ENCODE results near the gene RNH1. TPM values are rescaled to one million over a fixed set of nuclear protein-coding genes. Genes with fewer than 3 reads are reported as not detected.

Gene RNH1
- total RNA-seq, 3 donors from 2014 or later: 159 to 172 (median 160) TPM

DNA sequence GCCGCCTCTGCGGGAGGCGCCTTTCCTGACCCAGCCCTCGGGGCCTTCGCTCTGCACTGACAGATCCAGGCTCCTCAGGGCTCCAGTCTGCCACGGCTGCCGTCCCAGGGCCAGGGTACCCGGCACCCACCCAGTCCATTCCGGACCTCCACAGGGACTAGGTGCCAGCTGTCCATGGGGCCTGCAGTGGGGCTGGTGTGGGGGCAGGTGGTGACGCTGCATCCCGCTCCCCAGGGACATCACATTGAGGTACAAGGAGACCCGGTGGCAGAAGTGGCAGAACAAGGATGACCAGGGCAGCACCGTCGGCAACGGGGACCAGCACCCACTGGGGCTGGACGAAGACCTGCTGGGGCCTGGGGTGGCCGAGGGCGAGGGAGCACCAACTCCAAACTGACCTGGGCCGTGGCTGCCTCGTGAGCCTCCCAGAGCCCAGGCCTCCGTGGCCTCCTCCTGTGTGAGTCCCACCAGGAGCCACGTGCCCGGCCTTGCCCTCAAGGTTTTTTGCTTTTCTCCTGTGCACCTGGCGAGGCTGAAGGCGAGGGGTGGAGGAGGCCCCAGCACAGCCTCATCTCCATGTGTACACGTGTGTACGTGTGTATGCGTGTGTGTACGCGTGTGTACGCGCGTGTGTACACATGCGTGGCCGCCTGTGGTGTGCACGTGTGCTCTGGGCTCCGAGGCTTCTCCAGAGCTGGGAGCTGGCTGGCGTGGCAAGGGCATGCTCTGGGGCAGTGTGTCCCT is 16.7 kb downstream of the RNH1 start:
- no peaks in the 10 kb centered on the region for H3K4me1 Mint-ChIP-seq (ENCODE audit: low read depth)
- H3K4me3 Mint-ChIP-seq: no peak overlapping the region
- no peaks in the 10 kb centered on the region for H3K9me3 Mint-ChIP-seq
- ATAC-seq (no peak), DNase-seq (no peak)
- peaks cover 9% of the 10 kb centered on the region for H3K36me3 Mint-ChIP-seq (ENCODE audit: insufficient read depth)
- no peaks in the 10 kb centered on the region for H3K27me3 Mint-ChIP-seq (ENCODE audit: low read depth)

DNA sequence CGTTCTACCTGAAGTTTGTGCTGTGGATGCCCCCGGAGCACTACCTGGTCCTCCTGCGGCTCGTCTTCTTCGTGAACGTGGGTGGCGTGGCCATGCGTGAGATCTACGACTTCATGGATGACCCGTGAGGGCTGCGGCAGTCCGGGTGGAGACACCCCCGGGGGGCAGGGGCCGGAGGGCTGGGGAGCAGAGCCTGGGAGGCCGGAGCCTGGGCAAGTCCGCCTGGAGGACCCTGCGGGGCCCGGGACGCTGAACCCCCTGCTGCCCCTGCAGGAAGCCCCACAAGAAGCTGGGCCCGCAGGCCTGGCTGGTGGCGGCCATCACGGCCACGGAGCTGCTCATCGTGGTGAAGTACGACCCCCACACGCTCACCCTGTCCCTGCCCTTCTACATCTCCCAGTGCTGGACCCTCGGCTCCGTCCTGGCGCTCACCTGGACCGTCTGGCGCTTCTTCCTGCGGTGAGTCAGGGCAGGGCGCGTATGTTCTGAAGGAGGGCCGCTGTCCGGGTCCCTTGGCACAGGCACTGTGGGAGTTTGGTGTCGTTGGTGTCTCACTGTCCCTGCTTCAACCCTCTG is 17.3 kb downstream of the RNH1 start:
- Mint-ChIP-seq H3K27me3 (ENCODE audit: low read depth) (no peaks in the 10 kb centered on the region), H3K4me3 (no peak overlapping the region), H3K4me1 (ENCODE audit: low read depth) (no peaks in the 10 kb centered on the region), H3K36me3 (ENCODE audit: insufficient read depth) (peaks cover 6% of the 10 kb centered on the region), H3K9me3 (no peaks in the 10 kb centered on the region)
- DNase-seq (no peak), ATAC-seq (no peak)

DNA sequence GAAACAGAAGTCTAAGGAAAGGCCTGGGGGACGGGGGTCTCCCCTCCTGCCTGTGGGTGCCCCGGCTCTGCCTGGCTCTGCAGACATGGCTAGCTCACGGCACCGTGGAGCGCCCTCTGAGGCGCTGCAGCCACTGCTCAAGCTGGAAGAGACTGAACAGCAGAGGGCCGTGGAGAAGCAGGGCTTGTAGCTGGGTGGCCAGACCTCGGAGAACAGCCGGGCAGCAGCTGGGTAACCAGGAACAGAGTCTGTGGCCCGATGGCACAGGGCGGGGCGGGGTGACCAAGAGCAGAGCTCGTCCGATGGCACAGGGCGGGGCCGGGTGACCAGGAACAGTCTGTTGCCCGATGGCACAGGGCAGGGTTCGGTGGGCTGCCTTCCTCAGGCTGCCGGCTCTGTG is 18.1 kb downstream of the RNH1 start:
- DNase-seq (no peak), ATAC-seq (no peak)
- no peaks in the 10 kb centered on the region for H3K9me3 Mint-ChIP-seq
- peaks cover 4% of the 10 kb centered on the region for H3K36me3 Mint-ChIP-seq (ENCODE audit: insufficient read depth)
- no peak overlapping the region for H3K4me3 Mint-ChIP-seq
- no peaks in the 10 kb centered on the region for H3K4me1 Mint-ChIP-seq (ENCODE audit: low read depth)
- no peaks in the 10 kb centered on the region for H3K27me3 Mint-ChIP-seq (ENCODE audit: low read depth)

DNA sequence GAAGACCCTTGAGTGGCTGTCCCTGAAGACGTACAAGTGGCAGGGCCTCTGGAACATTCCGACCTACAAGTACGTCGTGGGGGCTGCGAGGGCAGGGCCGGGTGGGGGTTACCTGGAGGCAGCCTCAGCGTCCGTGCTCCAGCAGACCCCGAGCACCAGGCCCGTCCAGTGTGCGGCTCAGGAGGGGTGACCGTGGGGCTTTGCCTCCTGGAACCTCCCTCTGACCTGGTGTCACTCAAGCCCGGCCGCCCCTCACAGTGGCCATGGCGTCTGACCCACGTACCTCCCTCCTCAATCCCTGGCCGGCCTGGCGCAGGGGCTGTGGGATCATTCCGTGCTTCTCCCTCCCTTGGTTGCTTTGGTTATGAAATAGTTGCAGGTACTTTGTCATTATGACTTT is 18.5 kb downstream of the RNH1 start:
- Mint-ChIP-seq H3K9me3 (no peaks in the 10 kb centered on the region), H3K4me1 (ENCODE audit: low read depth) (no peaks in the 10 kb centered on the region), H3K27me3 (ENCODE audit: low read depth) (no peaks in the 10 kb centered on the region), H3K4me3 (no peak overlapping the region), H3K36me3 (ENCODE audit: insufficient read depth) (peaks cover 4% of the 10 kb centered on the region)
- DNase-seq (no peak), ATAC-seq (no peak)

DNA sequence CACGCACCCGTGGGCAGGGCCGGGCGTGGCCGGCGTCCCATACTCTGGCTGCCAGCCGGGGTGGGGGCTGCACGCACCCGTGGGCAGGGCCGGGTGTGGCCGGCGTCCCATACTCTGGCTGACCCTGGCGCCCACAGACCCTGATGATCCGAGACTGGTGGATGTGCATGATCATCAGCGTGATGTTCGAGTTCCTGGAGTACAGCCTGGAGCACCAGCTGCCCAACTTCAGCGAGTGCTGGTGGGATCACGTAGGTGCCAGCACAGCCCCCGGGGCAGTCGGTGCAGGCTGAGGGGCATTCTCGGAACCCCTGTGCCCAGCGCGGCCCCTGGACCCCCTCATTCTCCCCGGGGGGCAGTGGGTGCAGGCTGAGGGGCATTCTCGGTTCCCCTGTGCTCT is 19.0 kb downstream of the RNH1 start:
- no peak overlapping the region for H3K4me3 Mint-ChIP-seq
- DNase-seq: no peak
- H3K27me3 Mint-ChIP-seq (ENCODE audit: low read depth): no peaks in the 10 kb centered on the region
- no peaks in the 10 kb centered on the region for H3K4me1 Mint-ChIP-seq (ENCODE audit: low read depth)
- H3K9me3 Mint-ChIP-seq: no peaks in the 10 kb centered on the region
- peaks cover 4% of the 10 kb centered on the region for H3K36me3 Mint-ChIP-seq (ENCODE audit: insufficient read depth)
- ATAC-seq: no peak

DNA sequence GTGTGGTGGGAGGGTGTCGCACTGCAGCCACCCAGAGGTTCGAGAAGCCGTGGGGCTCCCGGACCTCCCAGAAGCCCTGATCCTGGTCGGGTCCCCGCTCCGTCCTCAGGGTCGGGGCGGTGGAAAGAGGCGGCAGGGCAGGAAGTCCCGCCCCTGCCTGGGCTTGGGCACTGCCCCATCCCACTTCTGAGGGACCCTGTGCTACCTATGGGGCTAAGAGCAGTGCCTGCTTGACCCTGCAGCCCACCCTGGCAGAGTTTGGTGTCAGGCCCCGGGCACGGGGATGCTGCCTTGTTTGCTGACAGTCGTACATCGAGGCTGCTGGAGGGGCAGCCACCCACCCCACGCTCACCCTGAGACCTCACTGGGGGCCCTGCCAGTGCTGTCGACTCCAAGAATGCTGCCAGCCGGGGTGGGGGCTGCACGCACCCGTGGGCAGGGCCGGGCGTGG is 19.4 kb downstream of the RNH1 start:
- Mint-ChIP-seq H3K36me3 (ENCODE audit: insufficient read depth) (peaks cover 4% of the 10 kb centered on the region), H3K27me3 (ENCODE audit: low read depth) (no peaks in the 10 kb centered on the region), H3K4me1 (ENCODE audit: low read depth) (no peaks in the 10 kb centered on the region), H3K9me3 (no peaks in the 10 kb centered on the region), H3K4me3 (no peak overlapping the region)
- DNase-seq (no peak), ATAC-seq (no peak)

DNA sequence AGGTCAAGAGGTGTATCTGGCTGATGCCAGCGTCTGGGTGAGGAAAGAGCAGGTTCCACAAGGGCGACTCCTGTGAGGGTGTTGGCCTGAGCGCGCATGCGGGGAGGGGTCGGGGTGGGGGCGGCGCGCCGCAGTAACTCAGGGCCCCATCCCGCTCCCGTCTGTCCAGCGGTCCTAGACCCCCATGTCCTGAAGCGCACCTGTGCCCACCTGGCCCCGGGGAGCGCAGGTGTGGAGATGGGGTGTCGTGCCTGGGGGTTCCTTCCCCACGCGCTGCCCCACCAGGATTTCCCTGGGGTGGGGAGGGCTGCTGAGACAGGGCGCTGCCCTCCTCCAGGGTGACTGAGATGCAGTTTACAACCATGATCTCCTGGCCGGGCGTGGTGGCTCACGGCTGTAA is 20.9 kb downstream of the RNH1 start:
- Mint-ChIP-seq H3K4me1 (ENCODE audit: low read depth) (no peaks in the 10 kb centered on the region), H3K27me3 (ENCODE audit: low read depth) (no peaks in the 10 kb centered on the region), H3K36me3 (ENCODE audit: insufficient read depth) (peaks cover 6% of the 10 kb centered on the region), H3K4me3 (no peak overlapping the region), H3K9me3 (no peaks in the 10 kb centered on the region)
- DNase-seq: no peak
- no peak for ATAC-seq

DNA sequence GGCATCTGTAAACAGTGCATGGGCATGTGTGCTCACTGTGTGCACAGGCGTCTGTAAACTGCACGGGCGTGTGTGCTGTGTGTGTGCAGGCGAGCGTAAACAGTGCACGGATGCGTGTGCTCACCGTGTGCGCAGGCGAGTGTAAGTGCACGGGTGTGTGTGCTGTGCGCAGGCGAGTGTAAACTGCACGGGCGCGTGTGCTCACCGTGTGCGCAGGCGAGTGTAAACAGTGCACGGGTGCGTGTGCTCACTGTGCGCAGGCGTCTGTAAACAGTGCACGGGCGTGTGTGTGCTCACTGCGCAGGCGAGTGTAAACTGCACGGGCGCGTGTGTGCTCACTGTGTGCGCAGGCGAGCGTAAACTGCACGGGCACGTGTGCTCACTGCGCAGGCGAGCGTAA is 22.4 kb downstream of the RNH1 start:
- ATAC-seq (no peak), DNase-seq (no peak)
- Mint-ChIP-seq H3K36me3 (ENCODE audit: insufficient read depth) (peaks cover 2% of the 10 kb centered on the region), H3K4me3 (no peak overlapping the region), H3K4me1 (ENCODE audit: low read depth) (no peaks in the 10 kb centered on the region), H3K27me3 (ENCODE audit: low read depth) (no peaks in the 10 kb centered on the region), H3K9me3 (no peaks in the 10 kb centered on the region)

DNA sequence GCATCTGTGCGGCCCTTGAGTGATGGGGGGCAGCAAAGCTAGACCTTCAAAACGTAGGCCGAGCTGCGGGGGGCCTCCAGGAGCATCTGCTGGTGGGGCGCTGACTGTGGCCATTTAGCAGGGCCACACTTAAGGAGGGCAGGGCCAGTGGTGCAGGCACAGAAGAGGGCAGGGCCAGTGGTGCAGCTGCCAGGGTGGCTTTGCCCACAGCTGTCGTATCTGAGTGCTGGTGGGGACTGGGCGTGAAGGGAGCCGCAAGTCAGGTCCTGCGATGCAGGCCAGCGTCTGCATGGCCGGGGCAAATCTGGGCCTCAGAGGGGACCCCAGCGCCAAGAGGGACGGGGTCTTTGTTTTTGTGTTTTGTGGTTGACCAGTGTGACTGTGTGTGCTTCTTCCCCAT is 27.7 kb downstream of the RNH1 start:
- H3K36me3 Mint-ChIP-seq (ENCODE audit: insufficient read depth): peaks cover 2% of the 10 kb centered on the region
- H3K4me3 Mint-ChIP-seq: no peak overlapping the region
- no peaks in the 10 kb centered on the region for H3K27me3 Mint-ChIP-seq (ENCODE audit: low read depth)
- no peak for ATAC-seq
- DNase-seq: no peak
- no peaks in the 10 kb centered on the region for H3K4me1 Mint-ChIP-seq (ENCODE audit: low read depth)
- no peaks in the 10 kb centered on the region for H3K9me3 Mint-ChIP-seq

DNA sequence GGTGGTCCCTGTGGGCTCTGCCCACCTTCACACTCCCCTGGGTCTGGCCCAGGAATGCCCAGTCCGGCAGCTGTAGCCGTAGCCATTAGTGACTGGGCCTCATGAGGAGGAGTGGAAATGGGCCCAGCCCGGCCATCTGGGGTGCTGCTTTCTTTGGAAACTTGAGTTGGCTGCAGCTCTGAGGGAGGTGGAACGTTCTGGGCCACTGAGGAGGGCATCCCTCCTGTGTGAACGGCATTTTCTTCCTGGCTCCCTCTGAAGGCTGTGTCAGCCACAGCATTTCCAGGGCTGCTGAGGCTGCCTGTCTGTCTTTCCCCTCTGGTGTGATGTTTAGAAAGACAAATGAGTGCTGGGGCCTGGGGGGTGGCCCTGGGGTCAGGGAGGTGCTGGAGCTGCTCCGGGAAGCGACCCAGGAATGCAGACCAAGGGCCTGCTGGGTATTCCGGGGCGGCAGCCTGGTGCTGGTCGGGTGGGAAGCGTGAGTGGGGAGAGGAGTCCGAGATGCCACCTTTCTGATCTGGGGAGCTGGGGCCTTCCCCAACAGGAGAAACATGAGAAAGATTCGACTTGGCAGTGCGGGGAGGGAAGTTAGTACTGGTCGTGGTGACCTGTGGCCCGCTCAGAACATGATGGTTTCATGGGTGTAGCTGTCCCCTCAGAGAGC is 29.9 kb downstream of the RNH1 start:
- Mint-ChIP-seq H3K36me3 (ENCODE audit: insufficient read depth) (peaks cover 2% of the 10 kb centered on the region), H3K9me3 (no peaks in the 10 kb centered on the region), H3K4me1 (ENCODE audit: low read depth) (no peaks in the 10 kb centered on the region), H3K4me3 (no peak overlapping the region), H3K27me3 (ENCODE audit: low read depth) (no peaks in the 10 kb centered on the region)
- ATAC-seq (no peak), DNase-seq (no peak)

DNA sequence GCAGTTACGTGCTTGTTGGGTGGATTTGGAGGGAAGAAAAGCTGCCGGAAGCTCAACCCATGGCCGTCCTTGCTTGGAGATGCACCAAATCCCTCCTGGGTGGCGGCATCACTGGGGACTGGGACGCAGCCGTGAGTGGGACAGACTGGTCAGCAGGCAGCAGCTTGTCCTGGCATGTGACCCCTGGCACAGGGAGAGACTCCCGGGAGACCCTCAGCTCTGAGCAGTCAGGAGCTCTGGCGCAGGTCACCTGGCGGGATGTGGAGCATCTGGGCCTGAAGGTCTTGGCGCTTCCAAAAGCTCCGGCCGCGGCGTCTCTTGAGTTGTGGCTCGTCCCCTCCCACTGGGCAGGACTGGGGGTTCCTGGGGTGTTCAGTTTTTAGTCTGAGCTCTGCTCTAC is 30.6 kb downstream of the RNH1 start:
- H3K27me3 Mint-ChIP-seq (ENCODE audit: low read depth): no peaks in the 10 kb centered on the region
- no peaks in the 10 kb centered on the region for H3K9me3 Mint-ChIP-seq
- ATAC-seq (no peak), DNase-seq (no peak)
- peaks cover under 1% of the 10 kb centered on the region for H3K36me3 Mint-ChIP-seq (ENCODE audit: insufficient read depth)
- no peaks in the 10 kb centered on the region for H3K4me1 Mint-ChIP-seq (ENCODE audit: low read depth)
- no peak overlapping the region for H3K4me3 Mint-ChIP-seq

DNA sequence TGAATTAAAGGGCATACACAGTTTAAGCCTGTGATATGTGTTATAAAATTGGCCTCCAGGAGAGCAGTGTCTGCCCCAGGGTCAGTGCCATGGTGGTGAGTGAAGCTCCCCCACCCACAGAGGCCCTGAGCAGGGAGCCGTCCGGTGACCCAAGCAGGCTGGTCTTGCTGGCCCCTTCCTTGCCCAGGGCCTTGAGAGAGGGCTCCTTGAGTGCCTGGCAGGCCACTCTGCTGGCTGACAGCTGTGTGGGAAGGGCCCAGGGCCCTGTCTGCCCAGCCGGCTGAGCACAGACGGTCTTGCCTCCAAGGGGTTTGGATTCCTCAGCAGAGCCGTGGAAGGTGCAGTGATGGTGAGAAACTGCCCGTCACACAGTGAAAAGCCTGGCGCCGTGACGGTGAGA is 31.1 kb downstream of the RNH1 start:
- no peaks in the 10 kb centered on the region for H3K36me3 Mint-ChIP-seq (ENCODE audit: insufficient read depth)
- no peaks in the 10 kb centered on the region for H3K4me1 Mint-ChIP-seq (ENCODE audit: low read depth)
- no peaks in the 10 kb centered on the region for H3K27me3 Mint-ChIP-seq (ENCODE audit: low read depth)
- H3K4me3 Mint-ChIP-seq: no peak overlapping the region
- no peak for ATAC-seq
- no peaks in the 10 kb centered on the region for H3K9me3 Mint-ChIP-seq
- DNase-seq: no peak

DNA sequence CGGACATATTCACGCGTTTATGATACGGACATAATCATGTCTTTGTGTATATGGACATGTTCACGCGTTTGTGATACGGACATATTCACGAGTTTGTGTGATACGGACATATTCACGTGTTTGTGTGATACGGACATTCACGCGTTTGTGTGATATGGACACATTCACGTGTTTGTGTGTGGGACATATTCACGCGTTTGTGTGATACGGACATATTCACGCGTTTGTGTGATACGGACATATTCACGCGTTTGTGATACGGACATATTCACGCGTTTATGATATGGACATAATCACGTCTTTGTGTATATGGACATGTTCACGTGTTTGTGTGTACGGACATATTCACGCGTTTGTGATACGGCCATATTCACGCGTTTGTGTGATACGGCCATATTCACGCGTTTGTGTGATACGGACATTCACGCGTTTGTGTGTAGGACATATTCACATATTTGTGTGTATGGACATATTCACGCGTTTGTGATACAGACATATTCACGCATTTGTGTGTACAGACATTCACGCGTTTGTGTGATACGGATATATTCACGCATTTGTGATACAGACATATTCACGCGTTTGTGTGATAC is 32.0 kb downstream of the RNH1 start:
- Mint-ChIP-seq H3K4me3 (no peak overlapping the region), H3K36me3 (ENCODE audit: insufficient read depth) (no peaks in the 10 kb centered on the region), H3K9me3 (no peaks in the 10 kb centered on the region), H3K27me3 (ENCODE audit: low read depth) (no peaks in the 10 kb centered on the region), H3K4me1 (ENCODE audit: low read depth) (no peaks in the 10 kb centered on the region)
- DNase-seq (no peak), ATAC-seq (no peak)

DNA sequence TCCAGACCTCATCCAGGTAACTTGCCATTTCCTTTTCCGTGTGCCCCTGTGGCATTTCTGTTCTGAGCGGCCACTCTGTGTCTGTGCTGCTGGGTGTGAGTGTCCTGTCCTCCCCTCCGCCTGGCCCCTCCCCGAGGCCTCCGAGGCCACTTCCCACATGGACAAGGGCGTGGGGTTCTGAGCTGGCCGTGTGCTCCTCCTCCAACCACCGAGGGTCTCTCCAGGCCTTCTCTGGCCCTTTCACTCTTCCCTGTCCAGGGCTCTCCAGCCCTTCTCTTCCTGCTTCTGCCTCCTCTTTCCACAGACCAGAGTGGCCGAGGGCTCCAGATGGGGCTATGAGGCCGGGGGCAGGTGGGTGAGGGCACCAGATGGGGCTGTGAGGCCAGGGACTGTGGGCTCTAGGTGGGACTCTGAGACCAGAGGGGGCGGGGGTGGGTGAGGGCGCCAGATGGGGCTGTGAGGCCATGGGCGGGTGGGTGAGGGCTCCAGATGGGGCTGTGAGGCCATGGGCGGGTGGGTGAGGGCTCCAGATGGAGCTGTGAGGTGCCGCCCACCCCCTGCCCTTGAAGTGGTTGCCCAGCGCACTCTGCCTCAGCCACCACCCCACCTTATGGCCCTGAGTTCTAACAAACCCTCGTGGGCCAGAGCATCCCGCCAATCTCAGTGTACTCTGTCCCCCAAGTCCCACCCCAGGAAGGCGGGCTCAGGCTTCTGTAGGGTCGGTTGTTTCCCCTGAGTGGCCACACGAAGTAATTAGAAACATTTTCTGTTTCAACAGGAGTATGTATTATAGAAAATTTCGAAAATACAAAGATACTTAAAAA is 32.9 kb downstream of the RNH1 start:
- ATAC-seq (no peak), DNase-seq (no peak)
- H3K27me3 Mint-ChIP-seq (ENCODE audit: low read depth): no peaks in the 10 kb centered on the region
- no peak overlapping the region for H3K4me3 Mint-ChIP-seq
- no peaks in the 10 kb centered on the region for H3K4me1 Mint-ChIP-seq (ENCODE audit: low read depth)
- H3K36me3 Mint-ChIP-seq (ENCODE audit: insufficient read depth): no peaks in the 10 kb centered on the region
- H3K9me3 Mint-ChIP-seq: no peaks in the 10 kb centered on the region
